Activated naive CD4-positive, alpha-beta T cell treated with anti-CD3 and anti-CD28 coated beads, Interleukin-2, amount 50 U/mL, for 24 hours (primary cell): ENCODE data around the gene TTC24.

ENCODE experiments used
- H3K27ac Mint-ChIP-seq: one replicate; pipeline ENCODE4 v1.8.0; 2021; ENCODE audit warnings: mild to moderate bottlenecking, mixed read lengths
- H3K27me3 Mint-ChIP-seq: one replicate; pipeline ENCODE4 v1.8.0; 2021; ENCODE audit warnings: mixed read lengths
- H3K36me3 Mint-ChIP-seq: one replicate; pipeline ENCODE4 v1.8.0; 2021; ENCODE audit warnings: mixed read lengths
- H3K4me1 Mint-ChIP-seq: one replicate; pipeline ENCODE4 v1.8.0; 2021; ENCODE audit warnings: mixed read lengths
- H3K4me3 Mint-ChIP-seq: one replicate; pipeline ENCODE4 v1.8.0; 2021; ENCODE audit warnings: mild to moderate bottlenecking, mixed read lengths
- H3K9me3 Mint-ChIP-seq: one replicate; pipeline ENCODE4 v1.8.0; 2021; ENCODE audit warnings: mixed read lengths

Gene TTC24

GRCh38 chr1:156579472-156579871 is at the start of gene TTC24:
Gene TTC24, plus strand, starts transcription at chr1:156579723. Its CDS starts 1,642 bp downstream, at chr1:156581365.
- H3K4me3 Mint-ChIP-seq, result no peak within 1 kb of the TSS
- H3K9me3 Mint-ChIP-seq, result no peaks in the 10 kb centered on the region
- H3K27me3 Mint-ChIP-seq, result no peaks in the 10 kb centered on the region
- H3K27ac Mint-ChIP-seq, result no peak within 1 kb of the TSS
- H3K36me3 Mint-ChIP-seq, result no peaks in the 10 kb centered on the region
- peaks cover 28% of the 10 kb centered on the region for H3K4me1 Mint-ChIP-seq

DNA sequence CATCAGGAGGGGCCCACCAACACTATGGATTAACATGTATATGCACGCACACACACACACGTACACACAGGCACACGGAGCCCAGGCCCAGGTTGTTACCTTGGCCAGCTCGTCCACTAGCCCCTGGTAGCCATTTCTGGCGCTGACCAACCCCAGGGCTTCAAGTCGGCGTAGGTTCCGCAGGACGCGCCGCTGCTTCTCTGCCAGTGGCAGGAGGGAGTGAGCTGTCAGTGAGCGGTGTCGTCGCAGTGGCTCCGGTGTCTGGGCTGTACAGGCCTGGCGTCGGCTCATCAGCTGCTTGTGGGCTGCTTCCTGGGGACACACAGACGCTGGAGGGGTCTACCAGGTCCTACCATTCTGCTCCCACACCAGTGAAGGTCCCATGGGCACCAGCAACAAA is 49.5 kb upstream of the TTC24 start:
- no peaks in the 10 kb centered on the region for H3K36me3 Mint-ChIP-seq
- H3K27ac Mint-ChIP-seq, result no peak overlapping the region
- peaks cover 29% of the 10 kb centered on the region for H3K4me1 Mint-ChIP-seq
- H3K9me3 Mint-ChIP-seq, result no peaks in the 10 kb centered on the region
- H3K4me3 Mint-ChIP-seq, result no peak overlapping the region
- no peaks in the 10 kb centered on the region for H3K27me3 Mint-ChIP-seq

DNA sequence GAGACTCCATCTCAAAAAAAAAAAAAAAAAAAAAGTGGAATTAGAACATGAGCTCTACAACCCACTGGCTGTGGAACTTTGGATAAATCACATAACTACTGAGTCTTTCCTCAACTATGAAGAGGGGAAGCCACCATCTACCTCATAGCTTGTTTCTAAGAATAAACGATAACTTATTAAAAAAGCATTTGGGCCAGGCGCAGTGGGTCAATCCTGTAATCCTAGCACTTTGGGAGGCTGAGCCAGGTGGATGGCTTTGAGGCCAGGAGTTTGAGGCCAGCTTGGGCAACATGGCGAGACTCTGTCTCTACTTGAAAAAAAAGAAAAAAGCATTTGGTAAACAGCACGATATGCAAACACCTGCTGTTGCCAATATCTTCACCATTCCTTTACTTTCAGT is 47.1 kb upstream of the TTC24 start:
- H3K27me3 Mint-ChIP-seq, result no peaks in the 10 kb centered on the region
- H3K27ac Mint-ChIP-seq, result no peak overlapping the region
- H3K4me1 Mint-ChIP-seq, result peaks cover 13% of the 10 kb centered on the region
- H3K4me3 Mint-ChIP-seq, result no peak overlapping the region
- H3K36me3 Mint-ChIP-seq, result no peaks in the 10 kb centered on the region
- H3K9me3 Mint-ChIP-seq, result no peaks in the 10 kb centered on the region

- no peaks in the 10 kb centered on the region for H3K36me3 Mint-ChIP-seq
- H3K9me3 Mint-ChIP-seq, result no peaks in the 10 kb centered on the region
- H3K27me3 Mint-ChIP-seq, result no peaks in the 10 kb centered on the region
- H3K27ac Mint-ChIP-seq, result no peak overlapping the region
- H3K4me1 Mint-ChIP-seq, result peaks cover 4% of the 10 kb centered on the region
- no peak overlapping the region for H3K4me3 Mint-ChIP-seq
Measured at GRCh38 chr1:156533568-156534220, 45.8 kb upstream of the TTC24 start.

- no peaks in the 10 kb centered on the region for H3K27me3 Mint-ChIP-seq
- H3K27ac Mint-ChIP-seq, result no peak overlapping the region
- H3K4me1 Mint-ChIP-seq, result no peaks in the 10 kb centered on the region
- H3K36me3 Mint-ChIP-seq, result no peaks in the 10 kb centered on the region
- no peak overlapping the region for H3K4me3 Mint-ChIP-seq
- H3K9me3 Mint-ChIP-seq, result no peaks in the 10 kb centered on the region
Measured at GRCh38 chr1:156534424-156535060, 45.0 kb upstream of the TTC24 start.

- no peaks in the 10 kb centered on the region for H3K4me1 Mint-ChIP-seq
- no peaks in the 10 kb centered on the region for H3K9me3 Mint-ChIP-seq
- H3K27me3 Mint-ChIP-seq, result no peaks in the 10 kb centered on the region
- H3K4me3 Mint-ChIP-seq, result no peak overlapping the region
- no peak overlapping the region for H3K27ac Mint-ChIP-seq
- H3K36me3 Mint-ChIP-seq, result no peaks in the 10 kb centered on the region
Measured at GRCh38 chr1:156537027-156537426, 42.5 kb upstream of the TTC24 start.

- Mint-ChIP-seq H3K4me3 (no peak overlapping the region), H3K9me3 (no peaks in the 10 kb centered on the region), H3K27me3 (no peaks in the 10 kb centered on the region), H3K4me1 (no peaks in the 10 kb centered on the region), H3K27ac (no peak overlapping the region), H3K36me3 (no peaks in the 10 kb centered on the region)
Measured at GRCh38 chr1:156538711-156539440, 40.6 kb upstream of the TTC24 start.

DNA sequence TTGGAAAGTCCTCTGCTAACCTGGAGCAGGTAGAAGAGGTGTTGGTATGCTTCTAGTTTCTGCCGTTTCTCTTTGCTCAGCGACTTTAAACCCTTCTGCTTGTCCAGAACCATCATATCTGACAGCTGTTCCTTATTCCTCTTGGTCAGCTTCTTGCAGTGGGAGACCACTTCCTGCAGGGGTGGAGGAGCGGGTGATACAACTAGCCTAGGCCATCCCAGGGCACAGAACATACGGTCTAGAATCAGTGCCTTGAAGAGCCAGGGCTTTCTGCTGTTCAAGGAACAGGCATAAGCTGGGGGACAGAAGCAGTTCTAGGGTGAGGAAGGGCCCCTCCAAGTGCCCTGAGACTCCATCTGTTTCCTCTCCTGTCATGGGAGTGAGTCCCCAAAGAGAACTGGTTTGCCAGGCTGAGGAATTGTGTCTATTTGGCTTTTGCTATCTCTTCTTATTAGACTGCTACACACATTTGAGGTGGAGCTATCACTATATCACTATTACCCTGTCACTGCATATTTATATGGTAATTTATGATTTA is 39.6 kb upstream of the TTC24 start:
- Mint-ChIP-seq H3K36me3 (no peaks in the 10 kb centered on the region), H3K9me3 (no peaks in the 10 kb centered on the region), H3K27ac (no peak overlapping the region), H3K4me1 (no peaks in the 10 kb centered on the region), H3K27me3 (no peaks in the 10 kb centered on the region), H3K4me3 (no peak overlapping the region)

DNA sequence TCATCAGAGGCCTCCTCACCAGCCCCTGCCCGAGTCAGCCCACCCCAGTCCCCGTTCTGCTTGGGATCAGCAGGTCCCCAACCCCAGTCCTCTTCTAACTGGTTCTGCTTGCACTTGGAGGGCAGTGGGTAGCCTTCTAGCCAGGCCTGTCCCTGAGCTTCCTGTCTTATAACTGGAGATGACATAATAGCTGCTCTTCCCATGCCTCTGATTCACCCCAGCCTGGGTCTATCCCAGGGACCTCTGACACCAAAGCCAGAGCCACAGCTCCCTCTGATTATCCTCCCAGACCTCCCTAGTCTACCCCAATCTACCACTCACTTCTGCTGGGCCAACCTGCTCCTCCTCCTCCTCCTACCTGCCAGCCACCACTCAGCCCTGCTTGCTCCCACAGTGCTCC is 38.6 kb upstream of the TTC24 start:
- Mint-ChIP-seq H3K27ac (no peak overlapping the region), H3K27me3 (no peaks in the 10 kb centered on the region), H3K4me1 (no peaks in the 10 kb centered on the region), H3K9me3 (no peaks in the 10 kb centered on the region), H3K36me3 (no peaks in the 10 kb centered on the region), H3K4me3 (no peak overlapping the region)

DNA sequence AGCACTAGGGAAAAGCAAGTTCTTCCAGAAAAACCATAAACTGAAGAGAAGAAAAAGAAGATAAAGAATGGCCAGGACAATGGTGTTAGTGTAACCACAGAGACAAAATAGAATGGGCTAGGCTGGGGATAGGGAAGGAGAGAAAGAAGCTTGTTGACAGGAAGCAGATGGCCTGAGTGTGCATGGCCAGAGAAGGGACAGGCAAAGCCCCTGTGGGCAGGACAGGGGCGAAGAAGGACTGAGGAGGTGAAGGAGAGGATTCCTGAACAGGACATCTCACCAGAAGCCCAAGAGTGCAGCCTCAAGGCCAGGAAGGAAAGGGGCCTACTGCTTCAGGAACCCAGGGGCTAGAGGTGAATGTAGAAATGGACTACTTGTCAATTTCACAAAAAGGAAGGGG is 36.5 kb upstream of the TTC24 start:
- Mint-ChIP-seq H3K4me3 (no peak overlapping the region), H3K4me1 (no peaks in the 10 kb centered on the region), H3K27ac (no peak overlapping the region), H3K27me3 (no peaks in the 10 kb centered on the region), H3K36me3 (no peaks in the 10 kb centered on the region), H3K9me3 (no peaks in the 10 kb centered on the region)

DNA sequence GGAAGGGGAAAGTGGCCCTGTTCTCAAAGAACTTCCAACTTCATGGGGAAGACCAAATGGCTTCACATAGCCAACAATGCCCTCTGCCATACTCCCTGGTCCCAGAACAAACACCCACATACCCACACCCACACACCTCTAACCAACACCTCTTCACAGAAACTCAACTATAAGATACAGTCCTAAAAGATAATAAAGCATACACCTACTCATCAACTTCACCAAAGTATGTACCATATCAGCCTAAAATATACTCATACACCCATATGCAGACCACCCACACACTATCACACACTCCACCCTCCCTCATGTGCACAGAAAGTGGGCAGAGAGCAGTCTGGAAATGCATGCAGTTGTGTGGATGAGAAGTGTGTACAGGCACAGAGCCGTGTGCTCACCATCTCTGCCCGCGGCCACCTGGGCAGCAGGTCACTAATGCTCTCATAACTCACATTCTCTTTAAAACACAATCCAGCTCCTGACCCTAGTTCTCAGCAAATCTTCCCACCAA is 34.9 kb upstream of the TTC24 start:
- Mint-ChIP-seq H3K27me3 (no peaks in the 10 kb centered on the region), H3K36me3 (no peaks in the 10 kb centered on the region), H3K9me3 (no peaks in the 10 kb centered on the region), H3K4me3 (no peak overlapping the region), H3K27ac (no peak overlapping the region), H3K4me1 (no peaks in the 10 kb centered on the region)

- Mint-ChIP-seq H3K27ac (no peak overlapping the region), H3K27me3 (no peaks in the 10 kb centered on the region), H3K36me3 (no peaks in the 10 kb centered on the region), H3K4me3 (no peak overlapping the region), H3K4me1 (no peaks in the 10 kb centered on the region), H3K9me3 (no peaks in the 10 kb centered on the region)
Measured at GRCh38 chr1:156546267-156546666, 33.3 kb upstream of the TTC24 start.

DNA sequence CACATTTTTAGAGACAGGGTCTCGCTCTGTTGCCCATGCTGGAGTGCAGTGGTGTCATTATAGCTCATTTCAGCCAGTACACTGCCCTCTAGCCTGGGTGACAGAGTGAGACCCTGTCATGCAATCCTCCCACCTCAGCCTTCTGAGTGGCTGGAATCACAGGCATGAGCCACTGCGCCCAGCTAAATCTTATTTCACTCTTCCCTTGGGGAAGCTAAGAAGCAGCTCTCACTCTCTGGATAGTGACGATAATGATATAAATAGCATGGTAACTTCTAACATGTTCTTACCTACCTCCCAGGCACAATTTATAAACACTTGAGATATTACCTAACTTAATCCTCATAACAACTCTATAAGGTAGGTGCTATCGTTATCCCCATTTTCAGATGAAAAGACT is 32.1 kb upstream of the TTC24 start:
- Mint-ChIP-seq H3K36me3 (no peaks in the 10 kb centered on the region), H3K4me3 (no peak overlapping the region), H3K9me3 (no peaks in the 10 kb centered on the region), H3K27me3 (no peaks in the 10 kb centered on the region), H3K4me1 (no peaks in the 10 kb centered on the region), H3K27ac (no peak overlapping the region)

DNA sequence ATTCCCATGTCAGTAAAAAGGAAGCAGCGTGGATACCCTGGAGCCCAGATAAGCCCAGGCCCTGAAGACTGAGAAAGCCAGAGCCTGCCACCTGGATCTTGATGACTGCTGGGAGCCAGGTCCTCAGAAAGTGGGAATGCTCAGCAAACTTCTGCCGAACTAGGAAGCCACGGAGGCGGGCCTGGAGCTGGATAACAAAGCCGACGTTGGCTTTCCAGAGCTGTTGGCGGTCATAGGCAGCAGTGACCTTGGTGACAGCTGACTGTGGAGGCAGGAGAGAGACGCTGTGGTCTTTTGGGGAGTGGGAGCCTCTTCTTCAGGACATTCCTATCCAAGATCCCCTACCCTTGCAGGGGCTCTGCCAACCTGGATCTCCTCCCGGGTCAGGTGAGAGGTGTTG is 31.5 kb upstream of the TTC24 start:
- Mint-ChIP-seq H3K4me1 (no peaks in the 10 kb centered on the region), H3K4me3 (no peak overlapping the region), H3K27me3 (no peaks in the 10 kb centered on the region), H3K9me3 (no peaks in the 10 kb centered on the region), H3K27ac (no peak overlapping the region), H3K36me3 (no peaks in the 10 kb centered on the region)

GRCh38 chr1:156549390-156549789 is 30.1 kb upstream of the TTC24 start:
- Mint-ChIP-seq H3K4me3 (no peak overlapping the region), H3K4me1 (no peaks in the 10 kb centered on the region), H3K27me3 (no peaks in the 10 kb centered on the region), H3K36me3 (no peaks in the 10 kb centered on the region), H3K27ac (no peak overlapping the region), H3K9me3 (no peaks in the 10 kb centered on the region)

DNA sequence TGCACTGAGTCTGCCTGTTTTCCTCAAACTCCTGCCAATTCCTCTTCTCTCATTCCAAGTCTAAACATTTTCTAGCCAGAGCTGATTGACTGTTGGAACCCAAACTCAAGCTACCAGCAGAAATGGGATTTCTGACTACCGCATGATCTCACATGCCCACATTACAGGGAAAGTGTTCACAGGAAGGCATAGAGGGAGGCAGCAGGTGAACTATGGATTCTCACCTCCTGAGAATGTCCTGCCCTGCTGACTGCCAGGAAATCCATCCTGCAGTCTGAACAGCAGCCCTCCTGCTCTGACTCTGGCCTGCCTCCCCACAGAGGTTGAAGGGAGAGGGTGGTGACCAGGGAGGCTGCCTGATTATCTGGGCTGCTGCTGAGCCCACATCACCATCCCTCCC is 29.7 kb upstream of the TTC24 start:
- Mint-ChIP-seq H3K27ac (no peak overlapping the region), H3K9me3 (no peaks in the 10 kb centered on the region), H3K4me1 (no peaks in the 10 kb centered on the region), H3K27me3 (no peaks in the 10 kb centered on the region), H3K4me3 (no peak overlapping the region), H3K36me3 (no peaks in the 10 kb centered on the region)
